ENCODE data around the gene RASGRF1. TPM values are rescaled to one million over a fixed set of nuclear protein-coding genes. Genes with fewer than 3 reads are reported as not detected.

RASGRF1 gene
- total and polyA plus RNA-seq, 12 donors = under 0.01 to 0.86 (median 0.37) TPM; not detected in 9

DNA sequence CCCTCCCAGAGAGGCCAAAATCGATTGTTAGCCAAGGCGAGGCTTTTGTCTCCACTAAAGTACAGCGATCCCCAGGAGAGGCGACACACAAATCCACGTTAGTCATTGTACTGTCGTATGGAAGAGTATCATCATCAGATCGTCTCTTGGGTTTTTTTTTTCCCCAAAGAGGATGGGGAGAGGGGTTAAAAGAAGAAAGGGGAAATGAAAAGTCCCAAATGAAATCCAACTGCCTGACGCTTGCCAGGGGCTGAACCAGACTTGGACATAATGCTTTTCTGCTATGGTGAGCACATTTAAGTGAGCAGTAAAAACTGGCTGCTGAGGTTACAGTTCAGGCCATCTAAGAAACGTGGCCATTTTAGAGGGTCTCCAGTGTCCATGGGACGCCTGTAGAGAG is 107.8 kb downstream of the RASGRF1 start:
- DNase-seq = no peak
- WGBS, 2 donors = 76 to 78% methylated on average over 10 of the region's 10 CpGs
- TF ChIP-seq, protein P1, sequence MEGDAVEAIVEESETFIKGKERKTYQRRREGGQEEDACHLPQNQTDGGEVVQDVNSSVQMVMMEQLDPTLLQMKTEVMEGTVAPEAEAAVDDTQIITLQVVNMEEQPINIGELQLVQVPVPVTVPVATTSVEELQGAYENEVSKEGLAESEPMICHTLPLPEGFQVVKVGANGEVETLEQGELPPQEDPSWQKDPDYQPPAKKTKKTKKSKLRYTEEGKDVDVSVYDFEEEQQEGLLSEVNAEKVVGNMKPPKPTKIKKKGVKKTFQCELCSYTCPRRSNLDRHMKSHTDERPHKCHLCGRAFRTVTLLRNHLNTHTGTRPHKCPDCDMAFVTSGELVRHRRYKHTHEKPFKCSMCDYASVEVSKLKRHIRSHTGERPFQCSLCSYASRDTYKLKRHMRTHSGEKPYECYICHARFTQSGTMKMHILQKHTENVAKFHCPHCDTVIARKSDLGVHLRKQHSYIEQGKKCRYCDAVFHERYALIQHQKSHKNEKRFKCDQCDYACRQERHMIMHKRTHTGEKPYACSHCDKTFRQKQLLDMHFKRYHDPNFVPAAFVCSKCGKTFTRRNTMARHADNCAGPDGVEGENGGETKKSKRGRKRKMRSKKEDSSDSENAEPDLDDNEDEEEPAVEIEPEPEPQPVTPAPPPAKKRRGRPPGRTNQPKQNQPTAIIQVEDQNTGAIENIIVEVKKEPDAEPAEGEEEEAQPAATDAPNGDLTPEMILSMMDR (IDR thresholded peaks at IDR 0.05) = no peak
- H3K9me3 ChIP-seq = no peaks in the 10 kb centered on the region
- peak overlapping the region in 3 of 10 donors; percentile 6 to 60 (median 21) for H3K27ac ChIP-seq
- no peaks in the 10 kb centered on the region for H3K27me3 ChIP-seq
- intact Hi-C loops (cut with DNase I) = loop anchor here in 5 of 10 donors (5.0 to 10.0 kb wide), 3 partner anchors 68 to 548 kb away; partner anchors contain the start of gene IREB2 (in 1 of the 5)
- H3K4me1 ChIP-seq = peaks cover 0 to 32% (median 8%) of the 10 kb centered on the region in 9 donors
- ATAC-seq = peak in 1 of 8 donors; percentile 32
- H3K4me3 ChIP-seq = no peak overlapping the region
- H3K36me3 ChIP-seq = no peaks in the 10 kb centered on the region

DNA sequence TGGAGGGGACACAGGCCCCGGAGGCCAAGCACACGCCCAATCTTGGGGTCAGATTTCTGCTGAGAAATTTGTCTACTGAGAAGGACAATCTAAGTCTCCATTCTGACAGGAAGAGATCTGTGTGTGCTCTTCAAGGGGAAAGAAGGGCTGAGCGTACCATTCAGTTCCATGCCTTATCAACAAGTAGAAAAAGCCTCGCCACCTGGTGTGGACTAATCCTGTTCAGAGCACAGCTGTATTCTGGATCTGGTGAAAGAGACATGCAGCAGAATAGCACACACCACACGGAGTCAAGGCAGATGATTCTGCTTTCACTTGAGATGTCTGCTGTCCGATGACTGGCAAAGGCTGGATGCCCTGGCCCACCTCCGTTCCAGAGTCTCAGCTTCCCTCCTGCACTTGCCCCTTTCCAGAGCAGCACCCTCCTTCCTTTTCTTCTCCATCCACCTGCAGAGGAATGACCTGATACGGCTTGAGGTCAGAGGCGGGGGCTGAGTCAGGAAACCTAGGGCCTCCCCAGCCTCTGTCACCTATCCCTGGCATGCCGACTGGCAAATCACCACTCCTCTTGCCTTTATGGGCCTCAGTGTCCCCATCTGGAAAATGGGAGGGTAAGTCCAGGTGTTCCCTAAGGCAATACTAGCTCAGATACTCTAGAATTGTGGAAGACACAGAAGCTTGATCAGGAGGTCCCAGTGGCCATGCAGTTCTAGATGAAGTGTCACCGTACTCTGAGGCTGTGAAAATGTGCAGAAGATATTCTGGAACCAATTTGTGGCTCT is 108.9 kb downstream of the RASGRF1 start:
- Histone ChIP-seq H3K27me3 (no peaks in the 10 kb centered on the region), H3K4me1 (peaks cover 0 to 40% (median 8%) of the 10 kb centered on the region in 9 donors), H3K9me3 (no peaks in the 10 kb centered on the region), H3K4me3 (no peak overlapping the region), H3K36me3 (no peaks in the 10 kb centered on the region), H3K27ac (peak overlapping the region in 1 of 10 donors; percentile 6)
- ATAC-seq = no peak
- DNase-seq = no peak
- intact Hi-C loops (cut with DNase I) = loop anchor here in 5 of 10 donors (2.0 to 10.0 kb wide), 4 partner anchors 67 to 547 kb away; partner anchors contain the start of gene IREB2 (in 1 of the 5)
- TF ChIP-seq, protein P1 (IDR thresholded peaks at IDR 0.05) = no peak
- WGBS, 2 donors = 92 to 95% methylated on average over 11 of the region's 11 CpGs

DNA sequence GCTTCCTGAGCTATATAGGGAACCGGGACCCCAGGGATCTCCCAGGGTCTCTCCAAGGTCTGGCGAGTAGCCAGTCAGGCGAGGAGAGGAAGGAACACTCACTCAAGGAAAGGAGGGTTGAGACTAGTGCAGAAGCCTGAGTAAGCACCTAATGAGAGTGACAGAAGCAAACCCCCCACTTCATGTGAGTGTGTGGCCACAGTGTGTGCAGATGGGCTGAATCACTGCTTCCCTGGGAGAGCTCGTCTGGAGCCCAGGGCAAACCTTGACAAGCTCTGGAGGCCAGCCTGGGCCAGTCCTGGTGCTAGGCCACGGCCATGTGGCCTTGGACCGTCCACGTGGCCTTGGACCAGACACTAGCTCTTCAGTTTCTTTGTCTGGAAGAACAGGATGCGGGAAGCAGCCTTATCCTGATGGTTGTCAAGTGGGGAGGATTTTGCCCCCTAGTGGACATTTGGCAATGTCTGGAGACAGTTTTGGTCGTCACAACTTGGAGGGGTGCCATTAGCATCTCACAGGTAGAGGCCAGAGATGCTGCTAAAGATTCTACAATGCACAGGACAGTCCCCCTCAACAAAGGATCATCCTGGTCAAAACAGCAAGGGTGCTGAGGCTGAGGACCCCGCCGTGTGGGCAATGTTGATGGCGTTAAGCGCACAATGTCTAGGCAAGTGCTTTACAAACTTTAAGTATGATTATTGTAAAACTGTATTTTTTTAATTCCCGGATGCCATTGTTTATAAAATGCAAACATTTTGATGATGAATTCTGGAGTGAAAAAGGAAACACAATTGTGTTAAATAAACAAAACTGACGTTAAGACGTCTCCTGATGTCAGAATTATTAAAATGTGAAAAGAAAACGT is 110.9 kb downstream of the RASGRF1 start:
- Histone ChIP-seq H3K4me1 (peaks cover 0 to 43% (median 8%) of the 10 kb centered on the region in 9 donors), H3K27me3 (no peaks in the 10 kb centered on the region), H3K27ac (peak overlapping the region in 2 of 10 donors; percentile 2 to 5), H3K4me3 (no peak overlapping the region), H3K9me3 (no peaks in the 10 kb centered on the region), H3K36me3 (no peaks in the 10 kb centered on the region)
- TF ChIP-seq, protein P1 (IDR thresholded peaks at IDR 0.05) = peak; percentile 63 to 79 (median 70)
- 51 to 59% methylated on average over 17 of the region's 17 CpGs for WGBS, 2 donors
- ATAC-seq (peak; percentile 56 to 75 (median 68)), DNase-seq (peak in 1 of 2 donors; percentile 71)
- intact Hi-C loops (cut with DNase I) = loop anchor here in 9 of 10 donors (1.0 to 10.0 kb wide), 8 partner anchors 65 to 545 kb away; partner anchors contain the start of gene IREB2 (in 1 of the 9)

Data from heart right ventricle (tissue), 16 donors.